Activated naive CD8-positive, alpha-beta T cell treated with anti-CD3 and anti-CD28 coated beads, Interleukin-2, amount 50 U/mL, for 24 hours (primary cell): ENCODE measurements around the gene AKAP13.

ENCODE experiments used
- ATAC-seq: fragments of 150-1000 bp; cut with Tn5 transposase; one replicate; pipeline ENCODE4 v1.10.0; 2021
- DNase-seq: peaks from one replicate; pipeline ENCODE4 v3.0.0; 2021
- H3K27ac Mint-ChIP-seq: one replicate; pipeline ENCODE4 v1.8.0; 2021; ENCODE audit warnings: mild to moderate bottlenecking, mixed read lengths
- H3K27me3 Mint-ChIP-seq: one replicate; pipeline ENCODE4 v1.8.0; 2021; ENCODE audit warnings: mixed read lengths
- H3K36me3 Mint-ChIP-seq: one replicate; pipeline ENCODE4 v1.8.0; 2021; ENCODE audit warnings: low read depth, mixed read lengths
- H3K4me1 Mint-ChIP-seq: one replicate; pipeline ENCODE4 v1.8.0; 2021; ENCODE audit warnings: mixed read lengths
- H3K4me3 Mint-ChIP-seq: one replicate; pipeline ENCODE4 v1.8.0; 2021; ENCODE audit warnings: mild to moderate bottlenecking, moderate library complexity, mixed read lengths
- H3K9me3 Mint-ChIP-seq: one replicate; pipeline ENCODE4 v1.8.0; 2021; ENCODE audit warnings: mixed read lengths

AKAP13 gene

DNA sequence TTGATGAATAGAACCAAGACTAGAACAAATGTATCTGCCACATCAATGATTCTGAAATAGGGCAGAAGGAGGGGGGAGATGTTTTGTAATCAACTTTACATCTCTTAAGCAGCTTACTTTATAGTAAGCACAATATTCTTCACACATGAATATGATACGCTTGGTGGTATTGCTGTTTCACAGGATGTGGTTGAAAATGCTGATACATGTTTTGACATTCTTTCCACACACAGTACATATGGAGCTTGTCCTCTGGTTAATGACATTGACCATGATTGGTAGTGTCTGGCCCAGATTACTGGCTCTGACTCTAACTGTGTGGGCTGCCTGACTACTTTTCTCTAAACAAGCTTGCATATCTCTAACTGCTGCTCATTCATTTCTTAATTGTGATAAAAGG, 245.5 kb downstream of the AKAP13 start:
- peaks cover 12% of the 10 kb centered on the region for H3K4me1 Mint-ChIP-seq
- no peaks in the 10 kb centered on the region for H3K27me3 Mint-ChIP-seq
- peak overlapping the region; percentile 12 for H3K4me3 Mint-ChIP-seq
- peak overlapping the region; percentile 83 for H3K27ac Mint-ChIP-seq
- DNase-seq (no peak), ATAC-seq (peak; percentile 94)
- H3K36me3 Mint-ChIP-seq: peaks cover 26% of the 10 kb centered on the region
- H3K9me3 Mint-ChIP-seq: no peaks in the 10 kb centered on the region

DNA sequence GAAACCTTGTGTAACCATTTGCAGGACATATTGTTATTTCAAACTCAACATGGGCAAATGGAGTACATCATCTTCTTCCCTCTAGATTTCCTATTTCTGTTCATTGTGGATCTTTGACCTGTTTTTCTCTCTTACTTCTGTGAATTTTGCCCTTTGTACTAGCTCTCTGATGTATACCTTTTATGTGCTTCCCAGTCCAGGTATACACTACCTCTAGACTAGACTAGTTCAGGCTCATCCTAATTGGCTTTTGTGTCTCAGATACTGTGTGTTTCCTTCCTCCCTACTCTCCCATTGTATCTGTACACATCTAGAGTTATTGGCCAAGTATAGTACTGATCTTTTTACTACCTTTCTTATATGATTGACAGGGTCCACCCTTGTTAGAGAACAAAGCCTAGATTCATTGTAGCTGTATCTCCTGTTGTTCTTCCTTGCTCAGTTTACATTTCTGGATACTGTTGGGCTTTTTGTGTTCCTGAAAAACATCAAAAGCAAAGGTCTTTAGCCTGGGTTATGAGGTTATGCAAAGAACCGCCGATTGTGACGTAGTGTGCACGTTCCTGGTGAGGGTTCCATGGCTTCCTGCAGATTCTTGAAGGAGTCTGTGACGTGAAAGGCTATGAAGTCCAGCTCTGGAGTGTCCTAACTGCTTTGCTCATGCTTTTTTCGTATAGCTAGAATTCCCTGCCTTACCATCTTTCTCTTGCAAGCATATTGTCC, 247.0 kb downstream of the AKAP13 start:
- no peak for ATAC-seq
- peaks cover 12% of the 10 kb centered on the region for H3K4me1 Mint-ChIP-seq
- no peaks in the 10 kb centered on the region for H3K27me3 Mint-ChIP-seq
- no peak overlapping the region for H3K4me3 Mint-ChIP-seq
- no peaks in the 10 kb centered on the region for H3K9me3 Mint-ChIP-seq
- no peak for DNase-seq
- H3K36me3 Mint-ChIP-seq: peaks cover 23% of the 10 kb centered on the region
- no peak overlapping the region for H3K27ac Mint-ChIP-seq

DNA sequence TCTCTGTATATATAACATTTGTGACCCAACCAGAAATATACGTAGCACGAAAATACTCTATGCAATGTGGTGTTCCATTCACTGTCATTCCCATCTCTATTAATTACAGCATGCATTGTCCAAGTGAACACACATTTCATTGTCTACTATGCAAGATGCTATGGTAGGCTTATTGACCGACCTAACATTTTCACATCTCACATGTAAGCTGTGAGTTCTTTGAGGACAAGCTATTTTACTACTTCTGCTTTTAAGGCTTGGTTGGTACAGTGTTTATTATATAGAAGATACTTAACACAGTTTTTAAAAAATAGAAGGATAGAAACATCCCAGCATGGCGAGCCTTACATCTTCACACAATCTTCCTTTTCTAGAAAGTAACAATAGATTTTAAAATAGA, 249.9 kb downstream of the AKAP13 start:
- ATAC-seq (no peak), DNase-seq (no peak)
- Mint-ChIP-seq H3K4me3 (no peak overlapping the region), H3K27ac (no peak overlapping the region), H3K4me1 (peaks cover 14% of the 10 kb centered on the region), H3K9me3 (no peaks in the 10 kb centered on the region), H3K27me3 (no peaks in the 10 kb centered on the region), H3K36me3 (peaks cover 21% of the 10 kb centered on the region)

DNA sequence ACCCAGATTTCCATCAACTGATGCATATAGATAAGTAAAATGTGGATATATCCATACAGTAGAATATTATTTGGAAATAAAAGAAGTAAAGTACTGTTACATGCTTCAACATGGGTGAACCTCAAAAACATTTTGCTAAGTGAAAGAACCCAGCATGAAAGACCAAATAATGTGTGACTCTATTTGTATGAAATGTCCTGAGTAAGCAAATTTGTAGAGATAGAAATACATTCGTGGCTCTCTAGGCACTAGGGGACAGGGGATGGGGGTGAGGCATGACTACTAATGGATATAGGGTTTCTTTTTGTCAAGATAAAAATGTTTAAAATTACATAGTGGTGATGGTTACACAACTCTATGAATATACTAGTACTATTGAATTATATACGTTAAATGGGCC, 250.6 kb downstream of the AKAP13 start:
- H3K9me3 Mint-ChIP-seq: no peaks in the 10 kb centered on the region
- ATAC-seq (no peak), DNase-seq (no peak)
- peaks cover 16% of the 10 kb centered on the region for H3K36me3 Mint-ChIP-seq
- peaks cover 14% of the 10 kb centered on the region for H3K4me1 Mint-ChIP-seq
- no peak overlapping the region for H3K27ac Mint-ChIP-seq
- no peak overlapping the region for H3K4me3 Mint-ChIP-seq
- H3K27me3 Mint-ChIP-seq: no peaks in the 10 kb centered on the region

DNA sequence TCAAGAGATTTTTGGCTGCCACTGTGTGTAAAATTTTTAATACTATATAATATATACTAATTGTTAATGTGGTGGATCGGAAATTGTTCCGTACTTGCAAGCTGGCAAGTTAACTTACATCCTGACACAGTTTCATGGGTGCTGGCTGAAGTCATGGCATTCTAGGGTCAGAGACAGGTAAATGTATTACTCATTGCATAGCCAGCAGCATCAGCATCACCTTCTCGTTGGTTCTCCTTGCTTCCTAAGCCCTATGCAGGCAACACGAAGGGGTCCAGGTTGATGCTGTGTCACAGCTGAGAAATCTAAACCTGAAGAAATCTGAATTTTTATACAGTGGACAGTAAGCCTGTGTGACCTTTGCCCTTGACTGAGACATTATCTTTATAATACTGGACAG, 251.6 kb downstream of the AKAP13 start:
- Mint-ChIP-seq H3K27me3 (no peaks in the 10 kb centered on the region), H3K4me1 (peaks cover 22% of the 10 kb centered on the region), H3K4me3 (no peak overlapping the region), H3K9me3 (no peaks in the 10 kb centered on the region), H3K36me3 (peaks cover 9% of the 10 kb centered on the region), H3K27ac (no peak overlapping the region)
- ATAC-seq (no peak), DNase-seq (no peak)

DNA sequence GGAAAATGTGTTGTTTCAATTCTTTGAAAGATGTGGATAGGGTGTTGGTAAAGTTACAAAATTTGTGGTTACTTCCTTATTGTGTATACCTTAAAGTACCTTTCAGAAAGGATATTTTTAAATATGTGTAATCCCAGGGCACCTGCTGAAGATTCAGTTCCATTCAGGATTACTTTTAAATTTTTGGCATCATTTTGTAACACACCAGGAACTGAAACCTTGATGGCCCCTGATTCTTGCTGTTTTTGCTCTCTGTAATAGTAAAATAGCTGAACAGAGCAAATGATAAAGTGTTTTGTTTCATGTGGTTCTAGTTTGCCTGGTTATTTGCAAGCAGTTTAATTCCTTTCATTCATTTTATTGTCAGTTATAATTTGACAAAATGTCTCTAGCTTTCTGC, 253.5 kb downstream of the AKAP13 start:
- no peak overlapping the region for H3K4me3 Mint-ChIP-seq
- peaks cover 26% of the 10 kb centered on the region for H3K4me1 Mint-ChIP-seq
- H3K27me3 Mint-ChIP-seq: no peaks in the 10 kb centered on the region
- ATAC-seq (no peak), DNase-seq (no peak)
- no peaks in the 10 kb centered on the region for H3K9me3 Mint-ChIP-seq
- H3K36me3 Mint-ChIP-seq: peaks cover 9% of the 10 kb centered on the region
- no peak overlapping the region for H3K27ac Mint-ChIP-seq

DNA sequence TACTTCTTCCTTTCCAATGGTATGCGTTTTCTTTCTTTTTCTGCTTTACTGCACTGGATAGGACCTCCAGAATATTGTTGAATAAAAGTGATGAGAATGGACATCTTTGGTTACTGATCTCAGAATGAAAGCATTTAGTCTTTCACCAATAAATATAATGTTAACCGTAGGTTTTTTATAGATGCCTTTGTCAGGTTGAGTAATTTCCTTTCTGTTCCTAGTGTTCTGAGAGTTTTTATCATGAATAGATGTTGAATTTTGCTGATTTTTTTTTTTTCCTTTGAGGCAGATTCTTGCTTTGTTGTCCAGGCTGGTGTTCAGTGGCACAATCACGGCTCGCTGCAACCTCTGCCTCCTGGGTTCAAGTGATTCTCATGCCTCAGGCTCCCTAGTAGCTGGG, 255.9 kb downstream of the AKAP13 start:
- Mint-ChIP-seq H3K9me3 (no peaks in the 10 kb centered on the region), H3K4me1 (peaks cover 33% of the 10 kb centered on the region), H3K27ac (no peak overlapping the region), H3K4me3 (no peak overlapping the region), H3K36me3 (peaks cover 20% of the 10 kb centered on the region), H3K27me3 (no peaks in the 10 kb centered on the region)
- no peak for ATAC-seq
- DNase-seq: no peak

DNA sequence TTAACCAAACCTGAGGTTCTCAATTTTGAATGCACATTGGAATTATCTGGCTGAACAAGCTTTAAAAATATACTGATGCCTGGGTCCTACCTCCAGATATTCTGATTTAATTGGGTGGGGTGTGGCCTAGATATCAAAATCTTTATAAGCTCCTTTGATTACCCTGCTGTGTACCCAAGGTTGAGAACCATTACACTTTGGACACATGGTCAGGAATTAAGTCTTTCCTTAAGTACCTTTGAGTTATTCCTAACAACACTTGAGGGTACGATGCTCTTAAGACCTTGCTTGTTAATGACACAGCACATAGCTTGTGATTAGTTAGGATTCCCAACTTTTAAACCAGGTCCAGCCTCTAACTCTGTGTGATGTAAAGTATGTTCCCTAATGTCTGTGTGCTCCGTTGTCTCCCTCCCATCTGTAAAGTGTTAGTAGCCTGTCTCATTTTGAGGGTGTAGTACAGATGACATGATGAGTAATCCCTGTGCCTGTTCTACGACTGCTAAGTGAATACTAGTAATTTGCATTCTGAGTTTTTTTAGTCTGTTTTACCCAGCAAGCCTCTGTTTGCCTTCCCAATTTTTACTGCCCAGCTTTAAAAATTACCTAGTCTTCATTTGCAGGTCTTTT, 259.5 kb downstream of the AKAP13 start:
- Mint-ChIP-seq H3K4me1 (peaks cover 40% of the 10 kb centered on the region), H3K4me3 (no peak overlapping the region), H3K36me3 (peaks cover 34% of the 10 kb centered on the region), H3K27me3 (no peaks in the 10 kb centered on the region), H3K27ac (peak overlapping the region; percentile 53), H3K9me3 (no peaks in the 10 kb centered on the region)
- ATAC-seq (peak; percentile 92), DNase-seq (no peak)

DNA sequence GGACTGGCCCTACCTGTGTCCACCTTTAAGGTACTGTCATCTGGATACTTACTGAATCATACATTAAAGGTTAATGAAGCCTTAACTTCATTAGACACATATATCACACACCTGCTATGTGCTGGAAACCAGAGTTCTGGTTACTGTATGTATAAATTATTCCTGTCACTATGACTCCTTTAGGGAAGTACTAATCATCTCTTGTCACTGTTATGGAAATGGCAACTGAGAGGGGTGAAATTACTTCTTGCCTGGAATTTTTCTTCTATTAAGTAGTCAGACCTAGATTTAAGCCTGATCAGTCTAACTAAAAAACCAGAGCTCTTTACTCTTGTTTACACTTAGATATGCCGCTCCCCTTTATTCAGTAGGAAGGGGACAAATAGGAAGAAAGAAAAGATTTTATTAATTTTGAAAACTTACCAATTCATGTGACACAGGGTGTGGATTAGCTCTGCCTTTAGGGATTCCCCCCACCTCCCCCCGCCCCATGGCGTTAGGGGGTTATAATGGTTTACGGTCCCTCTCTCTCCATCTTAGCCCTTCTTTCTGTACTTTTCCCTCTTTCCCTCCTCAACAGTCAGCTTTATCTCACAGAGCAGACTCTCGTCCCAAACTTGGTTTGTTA, 261.8 kb downstream of the AKAP13 start:
- no peak for DNase-seq
- Mint-ChIP-seq H3K4me3 (no peak overlapping the region), H3K36me3 (peaks cover 52% of the 10 kb centered on the region), H3K4me1 (peaks cover 54% of the 10 kb centered on the region), H3K9me3 (no peaks in the 10 kb centered on the region), H3K27me3 (no peaks in the 10 kb centered on the region), H3K27ac (no peak overlapping the region)
- no peak for ATAC-seq

DNA sequence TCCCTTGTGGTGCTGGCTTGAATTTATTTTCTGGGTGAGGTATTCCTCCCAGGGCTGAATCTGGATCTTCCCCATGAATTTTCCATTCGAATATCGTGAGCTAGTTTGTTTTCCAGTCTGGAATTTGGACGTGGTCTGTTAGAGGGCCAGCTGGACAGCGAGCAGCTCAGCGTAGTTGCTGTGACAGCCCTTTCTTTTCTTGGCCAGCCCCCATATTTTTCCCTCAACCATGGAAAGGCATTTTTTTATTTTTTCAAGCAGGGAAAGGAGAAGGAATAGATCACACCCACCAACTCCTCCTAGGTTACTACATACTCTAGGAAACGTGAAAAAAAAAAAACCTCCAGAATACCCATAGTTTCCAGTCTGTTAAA, 262.3 kb downstream of the AKAP13 start:
- H3K9me3 Mint-ChIP-seq: no peaks in the 10 kb centered on the region
- no peaks in the 10 kb centered on the region for H3K27me3 Mint-ChIP-seq
- no peak overlapping the region for H3K27ac Mint-ChIP-seq
- peaks cover 55% of the 10 kb centered on the region for H3K36me3 Mint-ChIP-seq
- ATAC-seq: no peak
- H3K4me3 Mint-ChIP-seq: no peak overlapping the region
- H3K4me1 Mint-ChIP-seq: peaks cover 54% of the 10 kb centered on the region
- no peak for DNase-seq

DNA sequence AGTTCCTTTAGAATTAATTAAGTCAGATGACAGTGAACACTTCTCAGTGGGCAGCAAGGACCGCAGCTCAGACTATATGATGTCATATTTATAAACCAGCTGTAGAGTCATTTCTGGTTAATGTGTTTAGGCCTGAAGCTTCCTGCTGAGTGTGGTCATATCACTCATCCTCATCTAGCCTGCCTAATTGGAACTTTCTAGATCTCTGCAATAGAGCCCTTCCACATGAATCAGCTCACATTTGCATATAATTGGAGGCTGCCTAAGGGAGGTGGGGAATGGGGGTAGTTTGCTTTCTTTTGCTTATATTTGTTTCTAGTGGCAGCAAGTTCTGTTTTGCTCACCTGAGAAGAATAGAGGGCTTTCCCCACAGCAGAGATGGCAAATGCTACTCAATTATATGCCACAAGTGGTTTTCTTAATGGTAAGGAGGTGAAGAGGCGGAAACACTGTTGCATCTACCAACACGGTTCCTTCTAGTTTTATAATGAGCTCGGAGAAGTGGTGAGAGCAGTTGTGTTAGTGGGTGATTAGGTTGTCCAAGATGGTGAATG, 266.2 kb downstream of the AKAP13 start:
- no peaks in the 10 kb centered on the region for H3K9me3 Mint-ChIP-seq
- H3K36me3 Mint-ChIP-seq: peaks cover 40% of the 10 kb centered on the region
- DNase-seq: no peak
- peak; percentile 86 for ATAC-seq
- H3K27ac Mint-ChIP-seq: peak overlapping the region; percentile 84
- no peak overlapping the region for H3K4me3 Mint-ChIP-seq
- peaks cover 65% of the 10 kb centered on the region for H3K4me1 Mint-ChIP-seq
- H3K27me3 Mint-ChIP-seq: no peaks in the 10 kb centered on the region

DNA sequence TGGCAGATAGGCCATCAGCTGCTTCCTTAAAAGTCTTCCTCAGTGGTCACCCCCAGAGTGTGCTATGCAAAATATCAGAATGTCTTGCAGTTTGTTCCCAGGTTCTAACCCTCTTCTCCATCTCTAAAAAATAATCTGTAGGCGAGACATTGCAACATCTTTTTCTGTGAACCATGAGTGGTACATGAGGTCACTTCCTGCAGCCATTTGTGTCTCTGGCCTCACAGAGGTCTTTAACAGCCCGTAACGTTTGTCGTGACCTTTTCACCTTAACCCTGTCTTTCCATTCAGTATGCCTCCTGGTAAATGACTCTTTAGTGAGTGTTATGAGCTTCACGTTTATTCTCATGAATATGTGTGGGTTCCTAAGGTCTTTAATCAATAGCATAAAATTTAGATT, 269.0 kb downstream of the AKAP13 start:
- H3K4me3 Mint-ChIP-seq: peak overlapping the region; percentile 5
- ATAC-seq (peak; percentile 80), DNase-seq (peak; percentile 29)
- no peaks in the 10 kb centered on the region for H3K9me3 Mint-ChIP-seq
- peaks cover 37% of the 10 kb centered on the region for H3K36me3 Mint-ChIP-seq
- peak overlapping the region; percentile 88 for H3K27ac Mint-ChIP-seq
- peaks cover 61% of the 10 kb centered on the region for H3K4me1 Mint-ChIP-seq
- H3K27me3 Mint-ChIP-seq: no peaks in the 10 kb centered on the region

DNA sequence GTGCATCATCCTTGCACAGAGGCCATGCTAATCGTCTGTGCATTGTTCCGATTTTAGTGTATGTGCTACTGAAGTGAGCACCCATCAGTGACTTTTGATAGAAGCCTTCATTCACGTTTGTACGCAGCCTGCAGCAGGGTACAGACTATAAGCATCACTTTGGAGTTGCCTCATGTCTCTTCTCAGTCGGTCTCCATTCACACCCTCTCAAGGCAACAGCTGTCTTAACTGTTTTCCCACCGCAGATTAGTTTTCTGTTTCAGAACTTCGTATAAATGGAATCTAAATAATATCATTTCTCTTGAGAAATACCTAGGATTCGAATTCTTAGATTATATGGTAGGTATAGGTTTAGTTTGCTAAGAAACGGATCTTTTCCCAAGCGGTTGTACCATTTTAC, 271.1 kb downstream of the AKAP13 start:
- ATAC-seq: no peak
- Mint-ChIP-seq H3K4me1 (peaks cover 42% of the 10 kb centered on the region), H3K9me3 (no peaks in the 10 kb centered on the region), H3K36me3 (peaks cover 27% of the 10 kb centered on the region), H3K27me3 (no peaks in the 10 kb centered on the region), H3K27ac (no peak overlapping the region), H3K4me3 (no peak overlapping the region)
- no peak for DNase-seq

DNA sequence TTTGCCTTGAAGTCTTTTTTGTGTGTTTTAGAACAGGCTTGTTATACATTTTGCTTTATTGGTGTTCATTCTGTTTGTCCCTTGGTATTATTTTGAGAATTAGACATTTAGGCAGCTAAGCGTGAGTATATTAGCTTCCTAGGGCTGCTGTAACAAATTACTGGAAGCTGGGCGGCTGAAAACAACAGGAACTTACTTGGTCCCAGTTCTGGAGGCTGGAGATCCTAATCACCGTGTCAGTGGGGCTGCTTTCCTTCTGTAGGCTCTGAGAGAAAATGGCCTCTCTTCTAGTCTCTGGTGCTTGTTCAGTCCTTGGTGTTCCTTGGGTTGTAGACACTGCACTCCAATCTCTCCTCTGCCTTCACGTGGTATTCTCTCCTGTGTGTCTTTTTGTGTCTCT, 272.1 kb downstream of the AKAP13 start:
- DNase-seq: no peak
- peaks cover 22% of the 10 kb centered on the region for H3K36me3 Mint-ChIP-seq
- no peaks in the 10 kb centered on the region for H3K9me3 Mint-ChIP-seq
- H3K4me1 Mint-ChIP-seq: peaks cover 34% of the 10 kb centered on the region
- ATAC-seq: no peak
- H3K27ac Mint-ChIP-seq: peak overlapping the region; percentile 1
- no peak overlapping the region for H3K4me3 Mint-ChIP-seq
- no peaks in the 10 kb centered on the region for H3K27me3 Mint-ChIP-seq

DNA sequence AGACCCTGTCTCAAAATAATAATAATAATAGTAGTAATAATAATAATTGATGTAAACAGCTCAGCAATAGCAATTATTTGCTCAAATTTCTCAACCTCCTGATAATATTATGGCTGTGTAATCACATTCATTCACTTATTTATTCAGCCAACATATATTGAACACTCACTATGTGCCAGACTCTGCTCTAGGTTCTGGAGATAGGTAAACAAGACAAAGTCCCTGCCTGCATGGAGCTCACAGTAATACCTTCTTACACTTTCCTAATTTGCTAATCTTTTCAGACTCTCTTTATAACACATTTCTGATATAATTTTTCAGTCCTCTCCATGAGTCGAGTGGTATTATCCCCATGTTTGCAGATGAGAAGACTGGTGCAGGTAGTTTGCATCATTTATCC, 276.7 kb downstream of the AKAP13 start:
- ATAC-seq (no peak), DNase-seq (no peak)
- Mint-ChIP-seq H3K4me3 (no peak overlapping the region), H3K27ac (no peak overlapping the region), H3K9me3 (no peaks in the 10 kb centered on the region), H3K36me3 (peaks cover 27% of the 10 kb centered on the region), H3K4me1 (peaks cover 4% of the 10 kb centered on the region), H3K27me3 (no peaks in the 10 kb centered on the region)
